ENCODE data around the gene ZG16. TPM values are rescaled to one million over a fixed set of nuclear protein-coding genes. Genes with fewer than 3 reads are reported as not detected.
"Not testable (repeated sequence)": the region's sequence is repeated elsewhere in the genome, so short reads cannot be mapped to it uniquely, and the experiment has no call there.

ZG16 gene, protein sequence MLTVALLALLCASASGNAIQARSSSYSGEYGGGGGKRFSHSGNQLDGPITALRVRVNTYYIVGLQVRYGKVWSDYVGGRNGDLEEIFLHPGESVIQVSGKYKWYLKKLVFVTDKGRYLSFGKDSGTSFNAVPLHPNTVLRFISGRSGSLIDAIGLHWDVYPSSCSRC
- total RNA-seq, result not detected
- under 1 TPM in 2 of 8 donors, not detected in 6; 0.05 to 0.13 TPM for polyA plus RNA-seq (ENCODE audit: insufficient read depth in 1 of 8, insufficient read length in 8 of 8, low replicate concordance in 1 of 8)
- long read RNA-seq, donor 1, result 0 reads
- long read RNA-seq, donor 2, result 0 reads
- long read RNA-seq, donor 3, result 0 reads
- long read RNA-seq, donor 4, result 0 reads
- long read RNA-seq, donor 5, result 0 reads
- long read RNA-seq, donor 6, result 0 reads
- long read RNA-seq, donor 7, result 0 reads
- long read RNA-seq, donor 8, result 0 reads
- long read RNA-seq, donor 9, result 0 reads
- long read RNA-seq, donor 10, result 0 reads
- long read RNA-seq, donor 11, result 0 reads

DNA sequence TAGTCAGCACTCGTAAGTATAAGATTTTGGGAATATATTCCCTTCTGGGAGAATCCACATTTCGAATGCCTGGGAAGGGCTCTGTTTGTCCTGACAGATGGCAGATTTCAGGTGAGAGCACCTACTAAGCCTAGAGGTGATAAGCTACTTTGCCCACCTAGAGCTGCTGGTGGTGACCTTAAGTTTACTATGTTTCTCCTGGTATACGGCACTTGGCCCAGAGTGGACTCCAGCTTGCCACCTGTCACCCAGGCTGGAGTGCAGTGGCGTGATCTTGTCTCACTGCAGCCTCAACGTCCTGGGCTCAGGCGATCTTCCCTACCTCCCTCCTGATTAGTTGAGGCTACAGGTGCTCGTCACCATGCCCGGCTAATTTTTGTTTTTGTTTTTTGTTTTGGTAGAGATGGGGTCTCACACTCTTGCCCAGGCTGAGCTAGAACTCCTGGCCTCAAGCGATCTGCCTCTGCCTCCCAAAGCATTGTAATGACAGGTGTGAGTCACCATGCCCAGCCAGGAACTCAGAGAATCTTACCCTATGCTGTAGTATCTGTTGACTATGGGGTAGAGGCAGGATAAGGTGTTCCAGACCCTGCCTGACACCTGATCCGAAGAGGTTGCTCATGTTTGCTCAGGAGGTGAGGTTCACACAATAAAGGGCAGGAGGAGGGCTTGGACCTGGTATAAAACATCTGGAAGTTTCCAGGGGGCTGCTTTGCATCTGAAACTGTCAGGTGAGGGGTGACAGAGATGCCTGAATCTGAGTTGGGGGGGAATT, at the start of gene ZG16:
Gene ZG16 (plus strand): TSS at position 681 of the 775 bp plus-strand sequence. CDS start 1,011 bp downstream, outside the sequence.
- 77% methylated on average over 5 of the region's 10 CpGs for WGBS (ENCODE audit: insufficient coverage)
- H3K9me3 ChIP-seq (replicated peaks; ENCODE audit: control insufficient read depth, low read depth, low read length), result no peaks in the 10 kb centered on the region

DNA sequence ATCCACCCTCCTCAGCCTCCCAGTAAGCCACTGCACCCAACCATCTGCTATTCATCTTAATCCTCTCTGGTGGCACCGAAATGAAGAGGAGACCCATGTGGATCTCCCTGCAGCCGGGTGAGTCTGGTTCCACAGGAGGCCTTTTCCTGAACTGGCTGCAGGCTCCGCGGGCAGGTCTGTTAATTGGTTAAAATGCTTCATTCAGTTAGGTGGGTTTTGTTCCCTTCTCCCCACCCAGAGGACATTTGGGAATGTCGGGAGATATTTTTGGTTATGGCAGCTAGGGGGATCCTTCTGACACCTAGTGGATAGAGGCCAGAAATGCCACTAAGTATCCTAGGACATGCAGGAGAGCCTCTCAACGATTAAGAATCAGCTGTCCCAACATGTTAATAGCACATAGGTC, 48.9 kb upstream of the ZG16 start:
- Histone ChIP-seq H3K27ac (ENCODE audit: low read length) (no peak overlapping the region), H3K4me1 (ENCODE audit: control insufficient read depth, insufficient read depth, low read length) (no peaks in the 10 kb centered on the region), H3K4me3 (ENCODE audit: low read length) (no peak overlapping the region), H3K36me3 (ENCODE audit: control insufficient read depth, insufficient read depth, low read length) (no peaks in the 10 kb centered on the region), H3K9me3 (replicated peaks; ENCODE audit: control insufficient read depth, low read depth, low read length) (no peaks in the 10 kb centered on the region), H3K27me3 (ENCODE audit: control insufficient read depth, insufficient read depth, low read length) (no peaks in the 10 kb centered on the region)
- WGBS (ENCODE audit: insufficient coverage), result 0% methylated on average over 1 of the region's 6 CpGs
- peak; percentile 65 for DNase-seq

More for the DNA sequence above, at the start of gene ZG16:
- H3K36me3 ChIP-seq (ENCODE audit: control insufficient read depth, insufficient read depth, low read length), result no peaks in the 10 kb centered on the region
- H3K27ac ChIP-seq (ENCODE audit: low read length), result no peak within 1 kb of the TSS
- no peaks in the 10 kb centered on the region for H3K4me1 ChIP-seq (ENCODE audit: control insufficient read depth, insufficient read depth, low read length)
- H3K4me3 ChIP-seq (ENCODE audit: low read length), result no peak within 1 kb of the TSS
- DNase-seq, result no peak
- peaks cover 8% of the 10 kb centered on the region for H3K27me3 ChIP-seq (ENCODE audit: control insufficient read depth, insufficient read depth, low read length)

DNA sequence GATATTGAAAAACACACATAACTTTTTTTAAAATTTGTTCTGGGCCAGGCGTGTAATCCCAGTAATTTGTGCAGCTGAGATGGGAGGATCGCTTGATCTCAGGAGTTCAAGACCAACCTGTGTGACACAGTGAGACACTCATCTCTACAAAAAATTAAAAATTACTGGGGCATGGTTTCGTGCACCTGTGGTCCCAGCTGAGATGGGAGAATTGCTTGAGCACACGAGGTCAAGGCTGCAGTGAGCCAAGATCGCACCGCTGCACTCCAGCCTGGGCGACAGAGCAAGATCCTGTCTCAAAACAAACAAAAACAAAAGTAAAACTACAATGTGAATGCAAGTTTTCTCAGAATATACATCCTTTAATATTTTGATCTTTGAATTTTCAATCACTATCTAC, 47.4 kb upstream of the ZG16 start:
- 83% methylated on average over 2 of the region's 7 CpGs for WGBS (ENCODE audit: insufficient coverage)
- Histone ChIP-seq H3K4me3 (ENCODE audit: low read length) (no peak overlapping the region), H3K27ac (ENCODE audit: low read length) (no peak overlapping the region), H3K4me1 (ENCODE audit: control insufficient read depth, insufficient read depth, low read length) (no peaks in the 10 kb centered on the region), H3K27me3 (ENCODE audit: control insufficient read depth, insufficient read depth, low read length) (no peaks in the 10 kb centered on the region), H3K9me3 (replicated peaks; ENCODE audit: control insufficient read depth, low read depth, low read length) (no peaks in the 10 kb centered on the region), H3K36me3 (ENCODE audit: control insufficient read depth, insufficient read depth, low read length) (no peaks in the 10 kb centered on the region)
- DNase-seq, result no peak

DNA sequence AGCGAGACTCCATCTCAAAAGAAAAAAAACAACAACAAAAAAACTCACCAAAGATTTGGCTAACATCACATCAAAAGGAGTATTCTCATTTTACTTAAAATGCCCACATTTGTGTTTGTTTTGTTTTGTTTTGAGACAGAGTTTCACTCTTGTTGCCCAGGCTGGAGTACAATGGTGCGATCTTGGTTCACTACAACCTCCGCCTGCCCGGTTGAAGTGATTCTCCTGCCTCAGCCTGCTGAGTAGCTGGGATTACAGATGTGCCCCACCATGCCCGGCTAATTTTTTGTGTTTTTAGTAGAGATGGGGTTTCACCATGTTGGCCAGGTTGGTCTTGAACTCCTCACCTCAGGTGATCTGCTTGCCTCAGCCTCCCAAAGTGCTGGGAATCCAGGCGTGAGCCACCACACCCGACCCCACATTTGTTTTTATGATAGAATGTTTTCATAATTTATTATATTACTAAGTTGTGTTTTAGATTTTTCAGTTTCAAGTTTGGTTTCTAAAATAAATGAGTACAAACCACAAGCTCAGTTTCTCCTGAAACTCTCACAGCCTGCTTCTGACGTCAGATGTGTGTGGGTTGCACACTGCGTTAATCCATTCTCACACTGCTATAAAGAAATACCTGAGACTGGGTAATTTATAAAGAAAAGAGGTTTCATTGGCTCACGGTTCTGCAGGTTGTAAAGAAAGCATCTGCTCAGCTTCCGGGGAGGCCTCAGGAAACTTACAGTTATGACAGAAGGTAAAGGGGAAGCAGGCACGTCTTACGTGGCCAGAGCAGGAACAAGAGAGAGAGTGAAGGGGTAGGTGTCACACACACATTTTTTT, 46.1 kb upstream of the ZG16 start:
- WGBS (ENCODE audit: insufficient coverage), result 80% methylated on average over 6 of the region's 13 CpGs
- H3K4me3 ChIP-seq (ENCODE audit: low read length); H3K4me1 ChIP-seq (ENCODE audit: control insufficient read depth, insufficient read depth, low read length); H3K9me3 ChIP-seq (replicated peaks; ENCODE audit: control insufficient read depth, low read depth, low read length); DNase-seq; H3K27ac ChIP-seq (ENCODE audit: low read length); H3K36me3 ChIP-seq (ENCODE audit: control insufficient read depth, insufficient read depth, low read length); H3K27me3 ChIP-seq (ENCODE audit: control insufficient read depth, insufficient read depth, low read length): not testable (repeated sequence)

DNA sequence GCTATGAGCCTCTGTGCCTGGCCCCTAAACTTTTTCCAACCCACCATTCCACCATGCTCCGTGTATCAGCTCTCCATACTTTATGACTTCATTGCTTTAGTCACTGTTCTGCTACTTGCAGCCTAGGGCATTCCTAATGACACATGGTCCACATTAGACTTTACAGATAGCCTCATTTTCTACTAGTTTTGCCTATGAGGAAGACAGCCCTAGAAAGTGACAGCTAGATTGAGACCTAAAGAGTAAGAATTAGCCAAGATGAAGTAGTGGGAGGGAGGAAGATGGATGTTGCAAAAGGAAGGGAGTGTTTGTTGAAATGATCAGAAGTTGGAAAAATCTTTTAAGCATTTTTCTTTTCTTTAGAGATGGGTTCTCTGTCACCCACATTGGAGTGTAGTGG, 43.3 kb upstream of the ZG16 start:
- no peaks in the 10 kb centered on the region for H3K36me3 ChIP-seq (ENCODE audit: control insufficient read depth, insufficient read depth, low read length)
- no peaks in the 10 kb centered on the region for H3K27me3 ChIP-seq (ENCODE audit: control insufficient read depth, insufficient read depth, low read length)
- 55% methylated on average over 1 of the region's 1 CpG for WGBS (ENCODE audit: insufficient coverage)
- H3K27ac ChIP-seq (ENCODE audit: low read length), result no peak overlapping the region
- H3K4me1 ChIP-seq (ENCODE audit: control insufficient read depth, insufficient read depth, low read length), result no peaks in the 10 kb centered on the region
- H3K9me3 ChIP-seq (replicated peaks; ENCODE audit: control insufficient read depth, low read depth, low read length), result no peaks in the 10 kb centered on the region
- no peak overlapping the region for H3K4me3 ChIP-seq (ENCODE audit: low read length)
- no peak for DNase-seq

DNA sequence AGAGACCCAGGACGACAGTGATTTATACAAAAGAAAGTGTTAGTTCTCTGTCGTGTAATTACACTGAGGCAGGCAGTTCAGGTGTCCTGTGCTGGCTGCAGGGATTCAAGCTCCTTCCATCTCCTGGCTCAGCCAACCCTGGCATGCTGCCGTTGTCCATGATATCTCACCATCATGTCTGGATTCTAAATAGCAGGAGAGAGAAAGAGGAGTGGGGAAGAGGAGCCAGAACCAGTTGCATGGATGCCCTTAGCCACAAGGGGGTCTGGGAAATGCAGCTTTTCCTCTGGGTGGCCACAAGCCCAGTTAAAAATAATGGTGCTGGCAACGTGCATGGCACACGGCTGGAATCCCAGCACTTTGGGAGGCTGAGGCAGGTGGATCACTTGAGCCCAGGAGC, 41.9 kb upstream of the ZG16 start:
- H3K4me3 ChIP-seq (ENCODE audit: low read length), result no peak overlapping the region
- no peak overlapping the region for H3K27ac ChIP-seq (ENCODE audit: low read length)
- WGBS (ENCODE audit: insufficient coverage), result 40% methylated on average over 2 of the region's 5 CpGs
- H3K36me3 ChIP-seq (ENCODE audit: control insufficient read depth, insufficient read depth, low read length), result no peaks in the 10 kb centered on the region
- no peak for DNase-seq
- no peaks in the 10 kb centered on the region for H3K4me1 ChIP-seq (ENCODE audit: control insufficient read depth, insufficient read depth, low read length)
- H3K9me3 ChIP-seq (replicated peaks; ENCODE audit: control insufficient read depth, low read depth, low read length), result no peaks in the 10 kb centered on the region
- no peaks in the 10 kb centered on the region for H3K27me3 ChIP-seq (ENCODE audit: control insufficient read depth, insufficient read depth, low read length)

DNA sequence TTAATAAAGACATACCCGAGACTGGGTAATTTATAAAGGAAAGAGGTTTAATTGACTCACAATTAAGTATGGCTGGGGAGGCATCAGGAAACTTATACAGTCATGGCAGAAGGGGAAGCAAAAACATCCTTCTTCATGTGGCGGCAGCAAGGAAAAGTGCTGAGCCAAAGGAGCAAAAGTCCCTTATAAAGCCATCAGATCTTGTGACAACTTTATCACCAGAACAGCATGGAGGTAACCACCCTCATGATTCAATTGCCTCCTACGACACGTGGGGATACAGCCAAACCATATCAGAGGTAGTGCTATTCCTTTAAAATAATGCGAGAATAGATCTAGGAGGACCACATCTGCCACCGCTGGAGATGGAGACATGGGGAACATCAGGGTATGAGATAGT, 41.3 kb upstream of the ZG16 start:
- Histone ChIP-seq H3K27ac (ENCODE audit: low read length) (no peak overlapping the region), H3K27me3 (ENCODE audit: control insufficient read depth, insufficient read depth, low read length) (no peaks in the 10 kb centered on the region), H3K4me3 (ENCODE audit: low read length) (no peak overlapping the region), H3K4me1 (ENCODE audit: control insufficient read depth, insufficient read depth, low read length) (no peaks in the 10 kb centered on the region), H3K36me3 (ENCODE audit: control insufficient read depth, insufficient read depth, low read length) (no peaks in the 10 kb centered on the region), H3K9me3 (replicated peaks; ENCODE audit: control insufficient read depth, low read depth, low read length) (no peaks in the 10 kb centered on the region)
- 87% methylated on average over 2 of the region's 6 CpGs for WGBS (ENCODE audit: insufficient coverage)
- DNase-seq, result no peak

DNA sequence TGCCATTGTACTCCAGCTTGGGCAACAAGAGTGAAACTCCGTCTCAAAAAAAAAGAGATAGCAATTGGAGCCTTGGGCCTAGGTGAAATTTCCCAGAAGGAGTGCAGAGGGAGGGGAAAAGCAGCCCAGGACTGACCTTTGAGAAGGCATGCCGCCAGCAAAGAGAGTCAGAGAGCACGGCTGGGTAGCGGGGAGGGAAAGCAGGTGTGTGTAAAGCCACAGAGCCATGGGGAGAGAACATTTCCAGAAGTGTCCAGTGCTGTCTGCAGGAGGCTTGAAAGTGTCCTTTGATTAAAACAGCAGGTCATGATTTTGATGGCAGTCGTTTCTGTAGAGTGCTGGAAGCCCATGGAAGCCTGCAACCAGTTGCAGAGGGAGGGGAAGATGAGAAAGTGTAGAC, 40.3 kb upstream of the ZG16 start:
- no peaks in the 10 kb centered on the region for H3K36me3 ChIP-seq (ENCODE audit: control insufficient read depth, insufficient read depth, low read length)
- H3K4me1 ChIP-seq (ENCODE audit: control insufficient read depth, insufficient read depth, low read length), result no peaks in the 10 kb centered on the region
- no peak overlapping the region for H3K27ac ChIP-seq (ENCODE audit: low read length)
- 64% methylated on average over 5 of the region's 5 CpGs for WGBS (ENCODE audit: insufficient coverage)
- H3K4me3 ChIP-seq (ENCODE audit: low read length), result no peak overlapping the region
- DNase-seq, result no peak
- H3K9me3 ChIP-seq (replicated peaks; ENCODE audit: control insufficient read depth, low read depth, low read length), result no peaks in the 10 kb centered on the region
- no peaks in the 10 kb centered on the region for H3K27me3 ChIP-seq (ENCODE audit: control insufficient read depth, insufficient read depth, low read length)

DNA sequence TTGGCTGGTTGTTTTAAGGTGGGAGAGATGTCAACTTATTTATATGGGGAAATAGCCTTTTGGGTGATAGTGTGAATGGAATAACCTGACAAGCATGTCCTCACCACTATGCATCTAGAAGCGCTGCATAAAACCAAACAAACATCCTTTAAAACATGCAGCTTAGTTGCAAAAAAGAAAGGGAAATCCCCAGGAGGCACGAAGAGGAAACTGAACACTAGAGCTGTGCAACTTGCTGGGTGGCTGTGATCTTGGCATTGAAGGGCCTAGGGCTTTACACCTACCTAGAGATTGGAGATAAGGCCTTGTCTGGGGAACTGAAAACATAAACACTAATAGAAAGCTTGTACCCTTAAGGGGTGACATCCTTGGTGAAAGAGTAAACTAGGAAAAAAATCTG, 39.5 kb upstream of the ZG16 start:
- no CpG with 5 or more reads among the region's 2 CpGs for WGBS (ENCODE audit: insufficient coverage)
- Histone ChIP-seq H3K4me1 (ENCODE audit: control insufficient read depth, insufficient read depth, low read length) (no peaks in the 10 kb centered on the region), H3K27ac (ENCODE audit: low read length) (no peak overlapping the region), H3K27me3 (ENCODE audit: control insufficient read depth, insufficient read depth, low read length) (no peaks in the 10 kb centered on the region), H3K4me3 (ENCODE audit: low read length) (no peak overlapping the region), H3K36me3 (ENCODE audit: control insufficient read depth, insufficient read depth, low read length) (no peaks in the 10 kb centered on the region), H3K9me3 (replicated peaks; ENCODE audit: control insufficient read depth, low read depth, low read length) (no peaks in the 10 kb centered on the region)
- DNase-seq, result no peak

Measured in muscle of leg (tissue), 16 donors.